HG02870 (cell line): ENCODE data around the gene DLGAP4.
"Not testable (repeated sequence)": the region's sequence is repeated elsewhere in the genome, so short reads cannot be mapped to it uniquely, and the experiment has no call there.

Experiments used
- ATAC-seq: cut with Tn5 transposase; IDR thresholded peaks from one replicate; pipeline ENCODE4 v1.9.1; 2021; ENCODE audit warnings: mild to moderate bottlenecking, moderate library complexity; ENCODE audit not compliant: unreplicated experiment

DLGAP4 gene

GRCh38 chr20:36467076-36467999, 161.2 kb downstream of the DLGAP4 start:
- ATAC-seq, result no peak

GRCh38 chr20:36468149-36469000, 162.2 kb downstream of the DLGAP4 start:
- no peak for ATAC-seq

GRCh38 chr20:36469973-36470372, 163.8 kb downstream of the DLGAP4 start:
- no peak for ATAC-seq

- ATAC-seq, result no peak
Measured at GRCh38 chr20:36471885-36472636, 165.9 kb downstream of the DLGAP4 start.

GRCh38 chr20:36472637-36473090, 166.5 kb downstream of the DLGAP4 start:
- ATAC-seq, result no peak

- ATAC-seq, result no peak
Measured at GRCh38 chr20:36473164-36473563, 167.0 kb downstream of the DLGAP4 start.

- ATAC-seq, result no peak
Measured at GRCh38 chr20:36474563-36474962, 168.4 kb downstream of the DLGAP4 start.

- not testable (repeated sequence) for ATAC-seq
Measured at GRCh38 chr20:36475054-36475453, 168.9 kb downstream of the DLGAP4 start.

GRCh38 chr20:36477475-36477874, 171.3 kb downstream of the DLGAP4 start:
- ATAC-seq, result no peak

GRCh38 chr20:36478137-36478905, 172.2 kb downstream of the DLGAP4 start:
- ATAC-seq, result no peak

- ATAC-seq, result no peak
Measured at GRCh38 chr20:36479938-36480337, 173.8 kb downstream of the DLGAP4 start.

GRCh38 chr20:36480456-36481048, 174.4 kb downstream of the DLGAP4 start:
- ATAC-seq, result no peak

GRCh38 chr20:36481380-36482043, 175.4 kb downstream of the DLGAP4 start:
- ATAC-seq, result no peak

- no peak for ATAC-seq
Measured at GRCh38 chr20:36482044-36482473, 175.9 kb downstream of the DLGAP4 start.

GRCh38 chr20:36483209-36483918, 177.2 kb downstream of the DLGAP4 start:
- ATAC-seq, result no peak

- ATAC-seq, result no peak
Measured at GRCh38 chr20:36483919-36484808, 178.0 kb downstream of the DLGAP4 start.

- ATAC-seq, result no peak
Measured at GRCh38 chr20:36485286-36485685, 179.1 kb downstream of the DLGAP4 start.

GRCh38 chr20:36487069-36487468, 180.9 kb downstream of the DLGAP4 start:
- no peak for ATAC-seq
